HG02623 (cell line): ENCODE results near the gene PTPRN2.
"Not testable (repeated sequence)": the region's sequence is repeated elsewhere in the genome, so short reads cannot be mapped to it uniquely, and the experiment has no call there.

Experiments
- ATAC-seq: cut with Tn5 transposase; IDR thresholded peaks from one replicate; pipeline ENCODE4 v1.9.1; 2021; ENCODE audit warnings: moderate library complexity; ENCODE audit not compliant: unreplicated experiment

The PTPRN2 gene

DNA sequence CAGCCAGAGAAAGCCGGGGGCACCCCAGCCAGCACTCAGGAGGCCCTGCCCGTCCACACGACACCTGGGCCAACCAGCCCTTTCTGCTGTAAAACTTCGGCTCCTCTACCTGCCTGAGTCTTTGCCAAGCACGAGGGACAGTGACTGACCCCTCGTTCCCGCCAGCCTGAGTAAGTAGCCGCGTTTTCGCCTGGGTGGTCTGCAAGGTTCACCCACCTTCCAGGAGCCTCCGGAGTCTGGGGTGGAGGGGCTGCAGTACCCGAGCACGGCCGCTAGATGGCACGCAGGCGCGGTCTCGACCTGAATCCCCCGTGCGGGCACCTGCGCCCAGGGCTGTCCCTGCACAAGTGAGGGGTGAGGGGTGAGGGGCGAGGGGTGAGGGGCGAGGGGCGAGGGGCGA, 192.7 kb downstream of the PTPRN2 start:
- ATAC-seq: no peak

DNA sequence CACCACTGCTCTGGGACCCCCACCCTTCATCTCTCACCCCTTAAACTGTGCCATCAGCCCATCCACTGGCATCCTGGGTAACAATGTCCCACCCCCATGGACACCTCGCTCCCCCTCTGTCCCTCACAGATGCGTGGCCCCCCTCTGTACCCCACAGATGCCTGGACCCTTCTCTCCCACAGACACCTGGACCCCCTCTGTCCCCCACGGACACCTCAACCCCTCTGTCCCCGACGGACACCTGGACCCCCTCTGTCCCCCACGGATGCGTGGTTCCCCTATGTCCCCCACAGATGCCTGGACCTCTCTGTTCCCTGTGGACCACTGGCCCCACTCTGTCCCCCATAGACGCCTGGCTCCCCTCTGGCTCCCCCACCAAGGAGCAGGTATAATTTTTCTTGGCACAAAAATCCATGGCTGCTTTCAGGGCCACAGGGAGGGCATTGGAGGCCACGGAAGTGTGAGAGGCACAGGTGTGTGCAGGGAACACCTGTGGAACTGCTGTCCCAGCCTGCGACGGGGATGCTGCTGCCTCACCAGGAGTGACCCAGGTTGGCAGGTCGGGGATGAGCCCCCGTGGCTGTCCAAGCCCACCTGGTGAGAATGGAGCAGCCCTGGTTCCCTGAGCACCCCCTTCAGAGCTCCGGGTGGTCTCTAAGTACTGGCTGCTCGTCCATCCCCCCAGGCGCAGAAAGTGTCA, 193.5 kb downstream of the PTPRN2 start:
- ATAC-seq: no peak

DNA sequence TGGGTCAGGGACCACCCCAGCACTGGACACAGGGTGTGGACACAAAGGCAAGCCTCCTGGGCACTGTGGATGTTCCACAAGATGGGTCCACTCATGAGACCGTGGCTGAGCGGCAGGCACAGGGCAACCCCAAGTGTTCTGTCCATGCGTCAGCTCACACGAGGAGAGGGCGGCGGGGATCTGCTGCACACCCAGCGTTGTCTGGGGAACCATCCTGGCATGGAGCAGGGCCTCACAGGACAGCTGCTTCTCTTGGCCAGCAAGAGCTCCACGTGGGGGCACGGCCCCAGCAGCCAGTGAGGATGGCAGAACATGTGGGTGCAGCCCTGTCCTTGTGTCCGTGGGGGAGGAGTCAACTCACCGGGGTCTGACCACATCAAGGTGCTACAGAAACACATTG, 195.4 kb downstream of the PTPRN2 start:
- ATAC-seq: no peak

DNA sequence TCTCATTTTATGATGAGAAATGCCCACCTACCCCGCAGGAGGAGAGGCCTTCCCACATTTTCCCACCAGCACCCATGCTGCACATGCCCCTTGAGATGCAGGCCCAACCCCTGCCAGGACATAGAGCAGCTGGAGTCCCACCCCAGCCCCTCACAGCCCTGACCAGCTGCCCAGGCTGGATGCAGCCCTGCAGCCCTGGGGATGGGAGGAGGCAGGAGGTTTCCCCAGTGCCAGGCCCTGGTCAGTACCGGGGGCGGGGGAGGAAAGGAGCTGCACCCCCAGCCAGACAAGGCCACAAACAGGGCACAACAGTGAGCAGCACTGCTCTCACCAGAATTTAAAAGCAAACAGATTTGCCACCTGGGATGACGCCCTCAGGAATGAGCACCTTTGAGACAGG, 196.1 kb downstream of the PTPRN2 start:
- ATAC-seq: no peak

DNA sequence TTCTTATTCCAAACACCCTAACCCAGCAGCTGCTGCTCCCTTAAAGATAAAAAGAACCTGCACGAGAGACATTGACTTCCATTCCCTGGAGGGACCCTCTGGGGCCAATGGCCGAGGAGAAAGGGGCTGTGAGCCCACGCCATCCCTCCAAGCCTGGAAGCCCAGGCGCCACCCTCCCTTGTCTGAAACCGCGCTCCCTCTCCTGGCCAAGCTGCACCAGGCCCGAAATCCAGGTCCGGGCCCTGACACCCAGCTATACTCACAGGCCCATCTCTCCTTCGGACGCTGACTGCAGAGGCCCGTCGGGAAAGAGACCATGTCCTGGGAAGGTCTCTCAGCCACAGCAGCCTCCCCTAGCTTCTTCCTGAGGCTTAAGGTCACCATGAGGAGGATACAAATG, 196.5 kb downstream of the PTPRN2 start:
- ATAC-seq: no peak

DNA sequence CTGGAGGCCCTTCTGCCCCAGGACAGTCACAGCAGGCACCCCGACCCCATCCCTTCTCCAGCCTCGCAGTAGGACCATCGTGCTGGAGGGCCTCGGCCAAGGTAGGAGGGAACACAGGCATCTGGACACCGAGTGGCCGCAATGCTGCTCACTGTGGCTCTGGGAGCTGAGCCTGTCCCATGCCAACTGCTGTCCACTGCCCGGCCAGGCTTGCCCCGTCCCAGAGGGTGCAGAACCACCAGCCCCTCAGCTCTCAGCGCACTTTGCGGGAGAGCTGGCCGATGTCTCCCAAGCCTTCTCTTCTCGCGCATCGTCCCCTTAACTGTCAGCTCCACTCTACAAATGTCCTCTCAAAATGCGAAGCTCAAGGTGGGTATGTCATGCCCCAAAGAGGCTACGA, 197.2 kb downstream of the PTPRN2 start:
- no peak for ATAC-seq

DNA sequence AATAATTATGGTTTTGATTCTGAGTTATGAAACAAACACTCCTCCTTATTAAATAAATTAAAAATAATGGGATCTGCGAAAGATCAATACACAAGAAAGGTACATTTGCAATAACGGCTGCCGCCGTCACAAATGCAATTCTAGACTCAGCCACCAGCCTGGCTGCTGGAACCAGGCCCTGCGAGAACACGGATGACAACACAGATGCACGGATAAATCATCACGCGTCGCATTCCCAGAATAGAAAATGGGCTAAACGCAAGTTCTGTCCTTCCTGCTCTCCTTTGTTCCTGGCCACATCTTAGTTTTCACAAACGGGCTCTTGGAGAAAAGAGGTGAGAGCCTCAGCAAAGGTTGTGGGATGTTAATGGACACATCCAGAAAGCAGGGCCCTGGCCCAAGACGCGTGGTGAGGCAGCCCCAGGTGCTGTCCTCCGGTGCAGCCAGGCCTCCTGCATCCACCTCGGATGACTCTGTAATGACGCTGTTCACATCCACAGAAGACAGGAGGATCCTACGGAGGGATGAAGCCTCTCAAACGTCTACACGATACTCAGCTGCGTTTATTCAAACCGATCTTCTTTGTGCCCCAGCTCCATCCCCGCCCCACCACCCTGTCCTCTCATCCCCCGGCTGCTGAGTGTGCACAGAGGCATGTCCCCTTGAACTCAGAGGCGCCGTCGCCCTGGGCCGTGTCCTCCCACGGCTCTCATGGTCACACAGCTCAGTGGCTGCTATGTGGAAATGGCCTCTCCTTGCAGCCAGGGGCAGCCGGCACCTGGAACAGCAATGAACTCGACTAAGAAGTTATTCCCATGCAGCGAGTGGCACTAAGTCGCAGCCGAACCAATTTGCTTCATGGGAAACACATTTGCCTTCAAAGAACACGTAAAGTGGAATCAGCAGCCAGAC, 197.9 kb downstream of the PTPRN2 start:
- ATAC-seq: no peak

DNA sequence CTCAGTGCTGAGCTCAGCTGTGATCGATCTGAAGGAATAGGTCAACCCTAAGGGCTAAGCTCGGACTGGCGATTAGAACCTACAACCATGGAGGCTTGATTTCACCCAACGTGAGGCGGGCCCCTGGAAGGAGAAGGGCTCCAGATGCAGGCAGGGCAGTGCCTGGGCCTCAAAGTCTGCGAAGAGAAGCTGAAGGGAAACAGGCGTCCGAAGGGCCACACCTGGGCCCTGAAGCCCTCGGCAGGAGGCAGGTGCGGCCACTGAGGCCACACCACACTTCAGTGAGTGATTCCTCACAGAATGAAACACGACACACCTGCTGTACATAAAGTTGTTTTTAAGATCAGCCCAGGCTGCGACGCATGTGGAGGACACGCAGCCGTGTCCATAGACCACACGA, 198.7 kb downstream of the PTPRN2 start:
- no peak for ATAC-seq

DNA sequence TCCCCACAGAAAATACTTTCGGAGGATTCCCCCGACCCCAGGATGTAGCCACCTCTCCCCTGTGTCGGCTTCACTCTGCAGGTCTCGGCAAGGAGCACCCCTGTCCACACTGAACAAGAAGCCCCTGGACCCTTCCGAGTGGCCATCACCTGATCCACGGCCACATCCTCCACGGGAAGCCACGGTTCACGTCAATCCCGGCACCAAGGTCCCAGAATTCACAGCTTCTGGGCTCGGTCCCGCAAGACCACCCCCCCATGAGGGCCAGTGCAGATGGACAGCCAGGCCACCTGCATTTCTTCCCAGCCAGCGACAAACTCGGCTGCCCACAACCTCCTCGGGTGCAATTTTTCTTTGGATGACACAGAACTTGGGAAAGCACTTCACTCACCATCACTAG, 199.6 kb downstream of the PTPRN2 start:
- no peak for ATAC-seq

DNA sequence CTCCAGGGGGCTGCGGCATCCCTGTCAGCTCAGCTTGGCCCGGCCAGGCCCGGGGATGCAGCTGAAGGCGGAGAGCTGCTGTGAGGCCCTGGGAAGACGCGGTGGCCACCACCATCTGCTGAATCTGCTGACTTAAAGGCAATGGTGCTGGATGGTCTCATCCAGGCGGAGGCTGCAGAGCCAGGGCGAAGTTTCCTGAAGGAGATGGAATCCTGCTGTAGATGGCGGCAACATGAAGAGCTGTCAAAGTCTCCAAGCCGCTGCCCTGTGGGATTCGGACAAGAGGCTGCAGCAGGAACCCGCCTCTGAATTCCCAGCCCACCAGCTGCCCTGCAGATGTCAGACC, 200.1 kb downstream of the PTPRN2 start:
- ATAC-seq: no peak

DNA sequence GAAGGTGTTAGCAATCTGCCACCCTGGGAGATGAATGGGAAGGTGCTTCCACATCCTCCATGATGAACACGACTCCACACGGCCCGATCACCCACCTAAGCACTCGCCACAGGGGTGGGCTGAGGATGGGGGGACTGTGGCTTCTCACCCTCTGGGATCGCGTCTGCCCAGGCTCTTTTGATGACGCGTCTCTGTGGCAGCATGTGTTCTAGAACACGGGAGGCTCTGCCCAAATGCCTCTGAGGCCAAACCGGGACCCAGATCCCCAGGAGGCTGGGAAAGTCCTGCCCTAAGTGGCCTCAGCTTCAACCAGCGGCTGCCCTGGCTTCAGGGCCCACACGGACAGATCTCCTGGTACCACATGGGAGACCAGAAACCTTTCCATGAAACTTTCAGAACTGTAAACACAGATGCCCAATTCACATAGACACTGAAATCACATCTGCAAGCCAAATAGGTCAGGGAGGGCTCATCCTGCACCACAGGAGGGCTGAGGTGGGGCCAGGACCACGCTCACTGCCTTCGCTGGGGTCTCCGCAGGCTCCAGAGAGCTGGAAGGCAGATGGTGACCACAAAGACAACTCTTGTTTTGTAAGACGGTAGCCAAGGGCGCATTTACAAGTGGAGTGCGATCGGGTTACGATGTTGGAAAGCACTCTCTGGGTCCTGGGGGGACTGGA, 200.6 kb downstream of the PTPRN2 start:
- no peak for ATAC-seq

DNA sequence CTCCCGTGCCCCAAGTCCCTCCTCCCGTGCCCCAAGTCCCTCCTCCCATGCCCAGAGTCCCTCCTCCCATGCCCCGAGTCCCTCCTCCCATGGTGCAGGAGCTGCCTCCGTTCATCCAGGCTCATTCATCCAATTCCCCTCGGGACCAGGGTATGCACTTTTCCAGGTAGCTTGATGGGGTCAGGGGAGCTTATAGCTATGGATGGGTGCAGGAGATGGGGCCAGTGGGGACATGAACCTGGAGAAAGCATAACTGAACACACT, 201.3 kb downstream of the PTPRN2 start:
- ATAC-seq: no peak

DNA sequence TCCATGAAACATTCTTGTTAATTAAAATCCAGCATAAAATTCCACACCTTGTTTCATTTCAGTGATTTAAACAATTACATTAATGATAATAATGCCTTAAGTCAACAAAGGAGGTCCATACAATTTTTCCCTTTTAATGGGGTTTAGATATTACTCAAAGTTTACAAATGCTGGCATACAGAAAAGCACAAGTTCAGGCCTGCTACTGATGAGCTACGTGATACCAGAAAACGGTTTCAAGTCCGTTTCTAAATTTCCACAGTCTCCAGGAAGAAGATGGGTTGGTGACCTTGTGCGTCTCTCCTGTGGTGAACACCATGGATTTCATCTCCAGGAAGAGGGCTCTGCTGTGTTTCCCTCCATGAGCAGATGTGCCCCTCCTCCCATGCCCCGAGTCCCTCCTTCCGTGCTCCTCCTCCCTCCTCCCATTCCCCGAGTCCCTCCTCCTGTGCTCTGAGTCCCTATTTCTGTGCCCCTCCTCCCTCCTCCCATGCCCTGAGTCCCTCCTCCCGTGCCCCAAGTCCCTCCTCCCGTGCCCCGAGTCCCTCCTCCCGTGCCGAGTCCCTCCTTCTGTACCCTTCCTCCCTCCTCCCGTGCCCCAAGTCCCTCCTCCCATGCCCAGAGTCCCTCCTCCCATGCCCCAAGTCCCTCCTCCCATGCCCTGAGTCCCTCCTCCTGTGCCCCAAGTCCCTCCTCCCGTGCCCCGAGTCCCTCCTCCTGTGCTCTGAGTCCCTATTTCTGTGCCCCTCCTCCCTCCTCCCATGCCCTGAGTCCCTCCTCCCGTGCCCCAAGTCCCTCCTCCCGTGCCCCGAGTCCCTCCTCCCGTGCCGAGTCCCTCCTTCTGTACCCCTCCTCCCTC, 201.9 kb downstream of the PTPRN2 start:
- not testable (repeated sequence) for ATAC-seq

DNA sequence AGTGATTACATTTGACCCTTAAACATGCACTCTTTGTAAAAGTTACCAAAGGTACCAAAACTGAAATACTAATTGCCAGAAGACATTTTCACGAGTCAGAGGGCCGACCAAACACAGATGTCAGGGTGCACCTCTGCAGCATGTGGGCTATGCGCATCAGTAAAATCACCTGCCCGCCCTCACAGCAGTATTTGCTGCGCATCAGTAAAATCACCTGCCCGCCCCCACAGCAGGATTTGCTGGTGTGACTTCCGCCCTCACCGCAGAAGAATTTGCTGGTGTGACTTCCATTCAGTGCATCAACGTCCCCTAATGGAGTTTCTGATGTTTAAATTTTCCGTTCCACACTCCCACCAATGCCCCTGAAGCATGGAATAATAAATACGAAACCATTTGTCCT, 202.9 kb downstream of the PTPRN2 start:
- no peak for ATAC-seq

DNA sequence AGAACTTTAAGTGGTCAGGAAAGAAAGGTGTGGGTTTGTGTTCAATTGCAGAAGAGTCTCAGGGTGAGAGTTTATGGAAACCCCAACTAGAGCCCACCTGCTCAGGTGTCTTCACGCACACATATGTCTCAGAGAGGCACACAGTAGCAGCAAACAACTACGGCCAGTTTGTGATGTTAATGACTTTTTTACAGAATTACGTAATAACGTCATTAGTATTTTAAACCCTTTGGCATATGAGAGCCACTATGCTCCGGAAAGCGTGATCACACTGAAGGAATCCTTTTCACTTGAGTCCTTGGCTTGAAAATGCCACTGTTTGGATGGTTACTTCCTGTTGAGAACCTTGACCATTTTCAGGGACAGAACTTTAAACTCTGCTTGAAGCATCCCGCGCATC, 204.0 kb downstream of the PTPRN2 start:
- ATAC-seq: no peak

DNA sequence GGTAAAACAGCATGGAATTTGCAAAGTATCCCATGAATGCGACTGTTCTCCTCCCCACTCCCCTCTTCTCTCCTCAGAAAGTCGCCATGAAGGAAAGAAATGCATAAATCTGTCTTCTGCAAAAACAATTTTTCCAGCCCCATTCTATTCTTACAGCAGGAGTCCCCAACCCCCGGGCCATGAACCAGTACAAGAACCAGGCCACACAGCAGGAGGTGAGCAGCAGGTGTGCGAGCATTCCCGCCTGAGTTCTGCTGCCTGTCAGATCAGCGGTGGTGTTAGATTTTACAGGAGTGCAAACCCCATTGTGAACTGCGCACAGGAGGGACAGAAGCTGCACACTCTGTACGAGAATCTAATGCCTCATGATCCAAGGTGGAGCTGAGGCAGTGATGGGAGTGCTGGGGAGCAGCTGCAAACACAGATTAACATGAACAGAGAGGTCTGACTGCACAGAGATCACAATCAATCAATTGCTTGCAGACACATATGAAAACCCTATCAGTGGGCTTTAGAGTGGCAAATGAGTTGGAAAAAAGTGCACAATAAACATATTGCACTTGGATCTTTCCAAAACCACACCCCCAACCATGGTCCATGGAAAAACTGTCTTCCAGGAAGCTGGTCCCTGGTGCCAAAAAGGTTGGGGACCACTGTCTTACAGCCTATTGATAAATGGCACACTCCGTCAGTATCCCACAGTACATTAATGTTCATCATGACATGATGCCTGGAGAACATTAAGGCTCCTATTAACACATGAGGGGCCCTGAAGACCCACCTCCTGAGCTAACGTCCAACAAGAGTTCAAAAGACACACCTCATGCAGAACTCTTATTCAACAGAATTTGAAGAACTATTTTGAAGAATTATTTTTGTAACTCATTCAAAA, 205.0 kb downstream of the PTPRN2 start:
- no peak for ATAC-seq

DNA sequence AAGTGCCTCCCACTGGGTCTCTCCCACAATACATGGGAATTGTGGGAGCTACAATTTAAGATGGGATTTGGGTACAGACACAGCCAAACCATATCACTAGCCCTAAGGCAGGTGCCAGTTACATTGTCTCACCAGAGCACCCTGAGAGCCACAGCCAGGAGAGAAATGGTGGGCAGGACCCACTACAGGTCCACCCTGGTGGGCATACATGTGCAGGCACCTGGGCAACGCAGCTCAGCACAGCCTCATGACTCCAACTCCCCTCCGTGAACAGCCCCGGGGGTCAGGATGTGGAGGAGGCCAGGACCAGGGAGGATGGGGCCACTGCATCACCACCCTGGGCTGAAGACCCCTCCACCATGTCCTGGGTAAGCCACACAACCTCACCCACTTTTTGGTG, 205.7 kb downstream of the PTPRN2 start:
- no peak for ATAC-seq

DNA sequence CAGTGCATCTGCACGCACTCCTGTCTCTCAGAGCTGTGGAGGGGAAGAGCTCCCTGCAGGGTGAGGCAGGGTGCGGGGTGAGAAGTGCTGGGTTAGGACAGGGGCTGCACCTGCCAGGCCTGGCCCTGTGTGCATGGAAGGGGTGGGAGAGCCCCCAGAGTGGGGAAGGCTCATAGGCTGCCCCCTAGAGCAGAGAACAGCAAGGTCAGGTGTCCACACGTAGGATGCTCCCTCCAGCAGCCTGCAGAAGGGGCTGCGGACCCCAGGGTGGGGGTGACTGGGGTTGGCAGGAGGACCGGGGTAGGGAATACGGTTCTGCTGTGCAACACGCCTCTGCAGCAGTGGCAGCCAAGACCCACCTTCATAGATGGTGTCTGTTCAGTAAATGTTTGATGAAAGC, 208.6 kb downstream of the PTPRN2 start:
- no peak for ATAC-seq

DNA sequence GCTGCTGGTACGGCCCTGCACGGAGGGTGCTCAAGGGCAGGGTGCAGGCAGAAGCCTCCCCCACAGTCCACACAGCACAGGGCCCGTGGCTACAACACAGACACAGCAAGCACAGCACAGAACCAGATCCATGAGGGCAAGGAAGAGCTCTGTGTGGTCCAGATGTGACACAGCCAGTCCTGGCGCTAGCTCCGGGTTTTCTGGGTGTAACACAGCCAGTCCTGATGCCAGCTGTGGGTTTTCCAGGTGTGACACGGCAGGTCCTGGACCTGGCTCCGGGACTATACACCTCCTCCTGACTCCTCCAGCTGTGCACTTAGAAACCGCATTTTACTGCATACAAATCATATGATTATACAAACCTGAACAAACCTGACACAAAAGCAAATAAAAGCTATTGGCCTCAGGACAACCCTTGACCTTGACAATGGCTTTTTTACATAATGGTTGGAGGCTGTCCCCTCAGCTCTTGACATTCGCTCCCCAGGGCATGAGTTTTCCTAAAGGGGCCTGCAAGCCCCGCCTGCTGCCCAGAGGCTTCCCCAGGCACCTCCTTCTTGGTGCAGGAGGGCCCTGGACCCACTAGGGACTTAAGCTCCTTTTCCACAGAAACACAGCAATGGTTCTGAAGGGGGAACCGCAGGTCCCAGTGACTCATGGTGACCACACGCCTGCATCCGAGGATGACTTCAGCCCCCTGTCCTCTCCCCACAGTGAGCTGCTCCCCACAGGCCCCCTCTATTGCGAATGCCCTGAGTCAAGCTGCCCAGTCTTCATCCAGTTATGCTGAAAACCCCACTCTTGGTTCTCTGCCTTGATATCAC, 209.6 kb downstream of the PTPRN2 start:
- no peak for ATAC-seq

DNA sequence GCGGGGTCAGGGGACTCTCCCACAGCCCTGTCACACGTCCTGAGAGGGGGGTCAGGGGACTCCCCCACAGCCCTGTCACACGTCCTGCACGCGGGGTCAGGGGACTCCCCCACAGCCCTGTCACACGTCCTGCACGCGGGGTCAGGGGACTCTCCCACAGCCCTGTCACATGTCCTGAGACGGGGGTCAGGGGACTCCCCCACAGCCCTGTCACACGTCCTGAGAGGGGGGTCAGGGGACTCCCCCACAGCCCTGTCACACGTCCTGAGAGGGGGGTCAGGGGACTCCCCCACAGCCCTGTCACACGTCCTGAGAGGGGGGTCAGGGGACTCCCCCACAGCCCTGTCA, 210.8 kb downstream of the PTPRN2 start:
- not testable (repeated sequence) for ATAC-seq
